K562 (cell line): ENCODE measurements around the gene HGD. TPM values are rescaled to one million over a fixed set of nuclear protein-coding genes. Genes with fewer than 3 reads are reported as not detected.

ENCODE experiments used
- ATAC-seq: fragments of 200-7000 bp; cut with Tn5 transposase; 3 replicates; pipeline ENCODE4 v1.9.1; 2020; ENCODE audit warnings: moderate library complexity
- BruUV-seq: library from RNA; stranded (reverse); fragments of 400-500 nt; replicated peaks from 2 replicates; lab custom pipeline; 2021; lab: Mats Ljungman, UMichigan
- CTCF ChIA-PET: fragments of 300-600 bp; formaldehyde crosslinking; extraction: SDS; loops from one replicate; lab custom pipeline; 2021; ENCODE audit warnings: low intra/inter-chr PET ratio; lab: Yijun Ruan, JAX
- POLR2A ChIA-PET: fragments of 300-600, 350-650 bp; sonication (Branson Sonifier 250); formaldehyde crosslinking; extraction: SDS; loops from one replicate; lab custom pipeline; 2021; ENCODE audit warnings: antibody characterized with exemption, inconsistent platforms; lab: Yijun Ruan, JAX
- DNase-seq, 4 experiments: peaks; one replicate each; pipeline versions ENCODE4 v3.0.0 to v3.0.0-alpha.2; 2011 to 2018; ENCODE audit warnings: low spot score in 3 of 4, mixed read lengths in 3 of 4; ENCODE audit errors: extremely low read depth in 1 of 4
- FAIRE-seq: peaks from 2 replicates; lab custom pipeline; 2011; peaks lifted over from hg19 to GRCh38; lab: Jason Lieb, UNC
- H2AFZ ChIP-seq: 2 replicates; pipeline ENCODE4 v1.6.0; 2011; ENCODE audit warnings: low read depth, low read length, control low read depth, inconsistent platforms
- H3K27ac ChIP-seq: fragments of 200-600 bp; 3 replicates; pipeline ENCODE4 v1.8.0; 2011; ENCODE audit warnings: low read depth, mild to moderate bottlenecking, control low read depth, inconsistent platforms, low read length, moderate library complexity, mixed read lengths; ENCODE audit errors: extremely low read depth
- H3K27me3 ChIP-seq, 2 experiments: fragments of 300-600 bp in 1 of 2; 2 replicates in 1 of 2; 3 replicates in 1 of 2; pipeline versions ENCODE4 v1.6.0 to v1.8.0; 2011; ENCODE audit warnings: inconsistent platforms in 2 of 2, low read length in 2 of 2, mild to moderate bottlenecking in 1 of 2, mixed read lengths in 1 of 2, moderate library complexity in 1 of 2; ENCODE audit not compliant: control insufficient read depth in 2 of 2, insufficient read depth in 2 of 2
- H3K36me3 ChIP-seq: fragments of 300-600 bp; 3 replicates; pipeline ENCODE4 v1.8.0; 2011; ENCODE audit warnings: mild to moderate bottlenecking, low read length, inconsistent platforms; ENCODE audit not compliant: control insufficient read depth, insufficient read depth
- H3K4me1 ChIP-seq, 2 experiments: fragments of 200-600 bp in 1 of 2; replicated peaks in 1 of 2; 2 replicates in 1 of 2; 3 replicates in 1 of 2; pipeline versions ENCODE4 v1.5.1 to v1.8.0; 2011; ENCODE audit warnings: inconsistent platforms in 2 of 2, low read length in 2 of 2, mild to moderate bottlenecking in 1 of 2, mixed read lengths in 1 of 2, moderate library complexity in 1 of 2; ENCODE audit not compliant: control insufficient read depth in 2 of 2, insufficient read depth in 2 of 2
- H3K4me2 ChIP-seq: 2 replicates; pipeline ENCODE4 v1.6.1; 2011; ENCODE audit warnings: low read length, control low read depth, inconsistent platforms, mixed read lengths; ENCODE audit not compliant: insufficient read depth
- H3K4me3 ChIP-seq: fragments of 200-600 bp; sonication (generic), shearing (Covaris generic); 2 replicates; pipeline ENCODE4 v1.5.1; 2016; ENCODE audit warnings: control low read depth, inconsistent platforms
- H3K79me2 ChIP-seq: fragments of 200-600 bp; 3 replicates; pipeline ENCODE4 v1.8.0; 2011; ENCODE audit warnings: low read length, inconsistent platforms; ENCODE audit not compliant: control insufficient read depth, insufficient read depth
- H3K9ac ChIP-seq, 2 experiments: 2 replicates each; pipeline versions ENCODE4 v1.6.0 to v1.6.1; 2011; ENCODE audit warnings: low read depth in 2 of 2, low read length in 2 of 2, control low read depth in 1 of 2, inconsistent platforms in 1 of 2, mild to moderate bottlenecking in 1 of 2, mixed read lengths in 1 of 2; ENCODE audit not compliant: insufficient read depth in 1 of 2
- H3K9me1 ChIP-seq: one replicate; pipeline ENCODE4 v1.6.0; 2011; ENCODE audit warnings: inconsistent platforms, mild to moderate bottlenecking, low read length, moderate library complexity; ENCODE audit not compliant: control insufficient read depth, insufficient read depth
- H3K9me3 ChIP-seq: replicated peaks from 2 replicates; pipeline ENCODE4 v1.5.1; 2011; ENCODE audit warnings: low read depth, low read length, inconsistent platforms; ENCODE audit not compliant: control insufficient read depth, insufficient read depth
- H4K20me1 ChIP-seq: replicated peaks from 2 replicates; pipeline ENCODE4 v1.6.1; 2011; ENCODE audit warnings: low read length, inconsistent platforms, mixed read lengths; ENCODE audit not compliant: control insufficient read depth, insufficient read depth
- CBX5 ChIP-seq: IDR thresholded peaks from 2 replicates; pipeline ENCODE4 v1.6.1; 2014; ENCODE audit warnings: low read depth, borderline replicate concordance
- EP300 ChIP-seq: IDR thresholded peaks from 2 replicates; pipeline ENCODE4 v1.6.1; 2012; ENCODE audit warnings: low read length, improper control_type of control experiment
- EP400 ChIP-seq: fragments of 450-650 bp; IDR thresholded peaks from 2 replicates; pipeline ENCODE4 v1.6.1; 2017; ENCODE audit warnings: antibody characterized with exemption, mild to moderate bottlenecking, moderate library complexity
- KLF10 ChIP-seq: fragments of 250-450 bp; sonication (Bioruptor Pico); IDR thresholded peaks from 2 replicates; pipeline ENCODE4 v1.6.1; 2021; ENCODE audit warnings: matching md5 sums
- MAFG ChIP-seq: fragments of 450-650 bp; conservative IDR thresholded peaks from 2 replicates; pipeline ENCODE4 v1.6.1; 2016; ENCODE audit warnings: missing genetic modification characterization, missing compliant biosample characterization
- NFE2 ChIP-seq: IDR thresholded peaks from 2 replicates; pipeline ENCODE4 v1.6.1; 2014; ENCODE audit warnings: antibody characterized with exemption, low read depth
- POLR2H ChIP-seq: IDR thresholded peaks from 2 replicates; pipeline ENCODE4 v1.6.1; 2016; ENCODE audit warnings: missing genetic modification characterization, low read depth, mild to moderate bottlenecking, control low read depth, missing compliant biosample characterization, moderate library complexity
- RBFOX2 ChIP-seq: fragments of 200-400 bp; formaldehyde crosslinking; IDR thresholded peaks from 2 replicates; pipeline ENCODE4 v1.6.1; 2017; ENCODE audit warnings: low read depth, mild to moderate bottlenecking, low read length, moderate library complexity
- RBM25 ChIP-seq: fragments of 200-400 bp; formaldehyde crosslinking; IDR thresholded peaks from 2 replicates; pipeline ENCODE4 v1.6.1; 2018; ENCODE audit warnings: low read length, low read depth, moderate library complexity; ENCODE audit not compliant: severe bottlenecking
- RNF2 ChIP-seq: sonication (generic); IDR thresholded peaks from 2 replicates; pipeline ENCODE4 v1.6.1; 2016
- WGBS: fragments of 100-300 bp; shearing (Covaris generic); methylation state at CpG from one replicate; pipeline ENCODE4 v1.1.6; 2016; ENCODE audit warnings: low coverage, mixed read lengths; ENCODE audit not compliant: insufficient coverage; ENCODE audit errors: missing lambda C conversion rate; 5-methylcytosine and 5-hydroxymethylcytosine counted together
- in situ Hi-C: fragments of 300-500 bp; cut with MboI; formaldehyde crosslinking; loops from 4 replicates; pipeline ENCODE4 v1.15.0; 2018; ENCODE audit warnings: inconsistent platforms, mixed read lengths
- intact Hi-C: fragments of 100-400 bp; cut with micrococcal nuclease; formaldehyde crosslinking; loops from 2 replicates; pipeline ENCODE4 v1.14.2; 2022
- polyA plus RNA-seq, 8 experiments: library from polyadenylated mRNA; depleted of rRNA in 4 of 8; stranded (reverse) in 5 of 8; unstranded in 3 of 8; fragments of >200 nt; fragmentation: Nextera tagmentation in 2 of 8; fragmentation: Illumina TruSeq in 1 of 8; extraction: Ambion mirVana in 2 of 8; extraction: Trizol in 1 of 8; gene quantifications; 2 replicates each; pipeline versions ENCODE4 v1.2.1 to v1.2.3, GENCODE V29; 2011 to 2014; ENCODE audit warnings: inconsistent platforms in 1 of 8, missing spikeins in 1 of 8
- total RNA-seq, 7 experiments: library from RNA; depleted of rRNA in 6 of 7; stranded (reverse); fragments of >200 nt in 6 of 7; fragmentation: Illumina TruSeq in 2 of 7; extraction: Trizol in 2 of 7; gene quantifications; 2 replicates each; pipeline versions ENCODE4 v1.2.1 to v1.2.3, GENCODE V29; 2011 to 2021; ENCODE audit warnings: low replicate concordance in 1 of 7
- TF ChIP-seq, protein P1 (sequence below): fragments of 450-650 bp; IDR thresholded peaks from 2 replicates; pipeline ENCODE4 v1.6.1; 2017; ENCODE audit warnings: mild to moderate bottlenecking, moderate library complexity
- TF ChIP-seq, protein P2 (sequence below), 2 experiments: fragments of 450-650 bp; formaldehyde crosslinking in 1 of 2; IDR thresholded peaks; 2 replicates each; pipeline versions ENCODE4 v1.4.0 to v1.6.1; 2014 to 2020; ENCODE audit warnings: mild to moderate bottlenecking in 2 of 2, borderline replicate concordance in 1 of 2, low read depth in 1 of 2

HGD gene
- total and polyA plus RNA-seq, 9 of the 15 experiments (the other 6 are each of a cell fraction or from before 2014, with no cell fraction given) = 0.08 to 0.25 (median 0.17) TPM; not detected in 4

DNA sequence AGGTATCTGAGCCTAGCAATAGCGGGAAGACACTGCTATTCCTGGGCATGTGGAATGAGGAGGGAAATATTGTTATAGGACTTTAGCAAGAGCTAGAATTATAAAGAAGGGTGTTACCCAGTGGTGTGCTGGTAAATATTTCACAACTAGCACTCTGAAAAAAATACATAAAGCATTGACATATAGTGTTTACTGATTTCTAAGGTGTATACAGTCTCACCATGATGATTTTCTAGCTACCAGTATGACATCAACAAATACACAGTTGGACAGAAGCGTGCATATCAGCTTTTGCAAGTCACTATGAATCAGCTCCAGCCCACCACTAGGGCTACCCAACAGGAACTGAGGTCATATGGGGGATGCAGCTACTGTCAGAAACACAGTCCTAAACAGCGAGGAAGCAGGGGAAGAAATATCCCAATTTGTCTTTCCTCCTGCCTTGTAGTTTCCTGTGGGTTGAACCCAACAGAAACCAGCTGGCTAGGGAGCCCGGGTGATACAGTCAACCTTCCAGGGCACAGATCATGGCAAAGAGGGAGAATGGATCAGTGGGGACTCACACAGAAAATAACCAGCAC, 39.6 kb downstream of the HGD start:
- H3K4me2 ChIP-seq = peak overlapping the region; percentile 67
- peak; percentile 57 to 83 (median 64) for DNase-seq
- intact Hi-C loops = no loop called here
- peaks cover 3% of the 10 kb centered on the region for H3K9me3 ChIP-seq
- peak; percentile 95 for ATAC-seq
- no peaks in the 10 kb centered on the region for H3K9me1 ChIP-seq
- CTCF ChIA-PET = no interaction called here
- POLR2A ChIA-PET = interaction anchor here (1.3 to 1.6 kb wide), 2 partner anchors 11 to 15 kb away, joined by 3 to 5 read pairs; no protein-coding TSS in a partner anchor
- BruUV-seq = no TSS peak
- peak overlapping the region; percentile 86 for H2AFZ ChIP-seq
- peak; percentile 98 for FAIRE-seq
- no peak overlapping the region for H3K4me3 ChIP-seq
- no peaks in the 10 kb centered on the region for H3K79me2 ChIP-seq
- H3K36me3 ChIP-seq = no peaks in the 10 kb centered on the region
- 13% methylated on average over 4 of the region's 4 CpGs for WGBS
- in situ Hi-C loops = no loop called here
- peaks cover 0 to 46% of the 10 kb centered on the region in 2 experiments; a peak in 4 of 5 replicates for H3K4me1 ChIP-seq
- peak overlapping the region in 1 of 2 experiments; percentile 71; a peak in 3 of 4 replicates for H3K9ac ChIP-seq
- no peaks in the 10 kb centered on the region for H3K27me3 ChIP-seq
- H3K27ac ChIP-seq = peak overlapping the region; percentile 98
- H4K20me1 ChIP-seq = no peaks in the 10 kb centered on the region
- TF ChIP-seq RNF2 = 0 out of 2 replicates have a peak, but pooled peaks have one; percentile 22
- TF ChIP-seq MAFG (tag) = peak; percentile 88
- TF ChIP-seq POLR2H = peak; percentile 23; the same call in 1 of the 2 replicates
- peak; percentile 98 for TF ChIP-seq NFE2
- peak; percentile 60 for TF ChIP-seq EP400
- TF ChIP-seq KLF10 (CRISPR knock-in tag) = no peak
- TF ChIP-seq RBM25 = no peak
- TF ChIP-seq CBX5 = no peak
- TF ChIP-seq EP300 = peak; percentile 86
- TF ChIP-seq, protein P1, sequence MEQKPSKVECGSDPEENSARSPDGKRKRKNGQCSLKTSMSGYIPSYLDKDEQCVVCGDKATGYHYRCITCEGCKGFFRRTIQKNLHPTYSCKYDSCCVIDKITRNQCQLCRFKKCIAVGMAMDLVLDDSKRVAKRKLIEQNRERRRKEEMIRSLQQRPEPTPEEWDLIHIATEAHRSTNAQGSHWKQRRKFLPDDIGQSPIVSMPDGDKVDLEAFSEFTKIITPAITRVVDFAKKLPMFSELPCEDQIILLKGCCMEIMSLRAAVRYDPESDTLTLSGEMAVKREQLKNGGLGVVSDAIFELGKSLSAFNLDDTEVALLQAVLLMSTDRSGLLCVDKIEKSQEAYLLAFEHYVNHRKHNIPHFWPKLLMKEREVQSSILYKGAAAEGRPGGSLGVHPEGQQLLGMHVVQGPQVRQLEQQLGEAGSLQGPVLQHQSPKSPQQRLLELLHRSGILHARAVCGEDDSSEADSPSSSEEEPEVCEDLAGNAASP = no peak
- peak; percentile 39; the same call in 1 of the 2 replicates for TF ChIP-seq RBFOX2
- TF ChIP-seq, protein P2, sequence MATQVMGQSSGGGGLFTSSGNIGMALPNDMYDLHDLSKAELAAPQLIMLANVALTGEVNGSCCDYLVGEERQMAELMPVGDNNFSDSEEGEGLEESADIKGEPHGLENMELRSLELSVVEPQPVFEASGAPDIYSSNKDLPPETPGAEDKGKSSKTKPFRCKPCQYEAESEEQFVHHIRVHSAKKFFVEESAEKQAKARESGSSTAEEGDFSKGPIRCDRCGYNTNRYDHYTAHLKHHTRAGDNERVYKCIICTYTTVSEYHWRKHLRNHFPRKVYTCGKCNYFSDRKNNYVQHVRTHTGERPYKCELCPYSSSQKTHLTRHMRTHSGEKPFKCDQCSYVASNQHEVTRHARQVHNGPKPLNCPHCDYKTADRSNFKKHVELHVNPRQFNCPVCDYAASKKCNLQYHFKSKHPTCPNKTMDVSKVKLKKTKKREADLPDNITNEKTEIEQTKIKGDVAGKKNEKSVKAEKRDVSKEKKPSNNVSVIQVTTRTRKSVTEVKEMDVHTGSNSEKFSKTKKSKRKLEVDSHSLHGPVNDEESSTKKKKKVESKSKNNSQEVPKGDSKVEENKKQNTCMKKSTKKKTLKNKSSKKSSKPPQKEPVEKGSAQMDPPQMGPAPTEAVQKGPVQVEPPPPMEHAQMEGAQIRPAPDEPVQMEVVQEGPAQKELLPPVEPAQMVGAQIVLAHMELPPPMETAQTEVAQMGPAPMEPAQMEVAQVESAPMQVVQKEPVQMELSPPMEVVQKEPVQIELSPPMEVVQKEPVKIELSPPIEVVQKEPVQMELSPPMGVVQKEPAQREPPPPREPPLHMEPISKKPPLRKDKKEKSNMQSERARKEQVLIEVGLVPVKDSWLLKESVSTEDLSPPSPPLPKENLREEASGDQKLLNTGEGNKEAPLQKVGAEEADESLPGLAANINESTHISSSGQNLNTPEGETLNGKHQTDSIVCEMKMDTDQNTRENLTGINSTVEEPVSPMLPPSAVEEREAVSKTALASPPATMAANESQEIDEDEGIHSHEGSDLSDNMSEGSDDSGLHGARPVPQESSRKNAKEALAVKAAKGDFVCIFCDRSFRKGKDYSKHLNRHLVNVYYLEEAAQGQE (IDR thresholded peaks at IDR 0.05; ENCODE audit: borderline replicate concordance) = 0 out of 2 replicates have a peak, but pooled peaks have one; percentile 8
- TF ChIP-seq, protein P2 (CRISPR knock-in tag; IDR thresholded peaks at IDR 0.05; ENCODE audit: low read depth) = no peak
